Neural cell (in vitro differentiated cells): ENCODE results near the gene FARP1. TPM values are rescaled to one million over a fixed set of nuclear protein-coding genes. Genes with fewer than 3 reads are reported as not detected.

ENCODE experiments used
- H2AFZ ChIP-seq: fragments of 200-600, 300-800 bp; sonication (generic), shearing (Covaris generic); 2 replicates; pipeline ENCODE4 v1.6.0; 2014; ENCODE audit warnings: low read depth, mild to moderate bottlenecking, antibody characterized with exemption, low read length, moderate library complexity
- H3F3A ChIP-seq: fragments of 200-600 bp; shearing (Covaris generic); 2 replicates; pipeline ENCODE4 v1.6.1; 2016; ENCODE audit warnings: mild to moderate bottlenecking, moderate library complexity, mixed read lengths, antibody characterized with exemption, low read length; ENCODE audit not compliant: insufficient read depth, poor library complexity, severe bottlenecking
- H3K27ac ChIP-seq: fragments of 200-600, 300-800 bp; sonication (generic), shearing (Covaris generic); 2 replicates; pipeline ENCODE4 v1.5.1; 2014; ENCODE audit warnings: mild to moderate bottlenecking, low read length, moderate library complexity
- H3K27me3 ChIP-seq: fragments of 300-800, 200-600 bp; sonication (generic), shearing (Covaris generic); 2 replicates; pipeline ENCODE4 v1.6.0; 2014; ENCODE audit warnings: mild to moderate bottlenecking, low read depth, low read length, moderate library complexity; ENCODE audit not compliant: insufficient read depth
- H3K36me3 ChIP-seq: fragments of 300-800, 200-600 bp; sonication (generic), shearing (Covaris generic); 2 replicates; pipeline ENCODE4 v1.5.1; 2014; ENCODE audit warnings: mild to moderate bottlenecking, antibody characterized with exemption, low read length, moderate library complexity; ENCODE audit not compliant: insufficient read depth
- H3K4me2 ChIP-seq: fragments of 300-800, 200-600 bp; sonication (generic), shearing (Covaris generic); 2 replicates; pipeline ENCODE4 v1.6.0; 2014; ENCODE audit warnings: mild to moderate bottlenecking, low read length
- H3K4me3 ChIP-seq: fragments of 300-800, 200-600 bp; sonication (generic), shearing (Covaris generic); 2 replicates; pipeline ENCODE4 v1.5.1; 2014; ENCODE audit warnings: mild to moderate bottlenecking, low read length, moderate library complexity
- H3K79me2 ChIP-seq: fragments of 200-600 bp; shearing (Covaris generic); replicated peaks from 2 replicates; pipeline ENCODE4 v1.6.0; 2014; ENCODE audit warnings: mild to moderate bottlenecking, low read length, moderate library complexity; ENCODE audit not compliant: insufficient read depth
- H3K9ac ChIP-seq: fragments of 300-800, 200-600 bp; sonication (generic), shearing (Covaris generic); 2 replicates; pipeline ENCODE4 v1.6.1; 2016; ENCODE audit warnings: mild to moderate bottlenecking, low read length, mixed read lengths
- H3K9me2 ChIP-seq: fragments of 200-600 bp; shearing (Covaris generic); 2 replicates; pipeline ENCODE4 v1.6.1; 2016; ENCODE audit warnings: mild to moderate bottlenecking, low read length, mixed read lengths; ENCODE audit not compliant: insufficient read depth
- H3K9me3 ChIP-seq: fragments of 200-600, 300-800 bp; sonication (generic), shearing (Covaris generic); 2 replicates; pipeline ENCODE4 v1.6.1; 2016; ENCODE audit warnings: mild to moderate bottlenecking, mixed run types, low read length, moderate library complexity, mixed read lengths
- H4K20me1 ChIP-seq: fragments of 200-600 bp; shearing (Covaris generic); 2 replicates; pipeline ENCODE4 v1.6.1; 2016; ENCODE audit warnings: mild to moderate bottlenecking, mixed run types; ENCODE audit not compliant: insufficient read depth
- CTCF ChIP-seq: fragments of 450-650 bp; IDR thresholded peaks from 2 replicates; pipeline ENCODE4 v1.5.1; 2014; ENCODE audit warnings: antibody characterized with exemption, mild to moderate bottlenecking, moderate library complexity; ENCODE audit not compliant: poor library complexity, severe bottlenecking
- EP300 ChIP-seq: fragments of 450-650 bp; conservative IDR thresholded peaks from 2 replicates; pipeline ENCODE4 v1.6.1; 2014; ENCODE audit warnings: antibody characterized with exemption, mild to moderate bottlenecking, moderate library complexity; ENCODE audit not compliant: poor library complexity, severe bottlenecking
- EZH2 ChIP-seq: fragments of 200-600, 300-800 bp; shearing (Covaris generic), sonication (generic); IDR thresholded peaks from 2 replicates; pipeline ENCODE4 v1.6.1; 2014; ENCODE audit warnings: antibody characterized with exemption, low read length, borderline replicate concordance, mild to moderate bottlenecking; ENCODE audit not compliant: insufficient read depth, poor library complexity, severe bottlenecking
- MXI1 ChIP-seq: fragments of 450-650 bp; conservative IDR thresholded peaks from 2 replicates; pipeline ENCODE4 v1.6.1; 2014; ENCODE audit warnings: antibody characterized with exemption, mild to moderate bottlenecking; ENCODE audit not compliant: poor library complexity, severe bottlenecking
- POLR2AphosphoS5 ChIP-seq: IDR thresholded peaks from 2 replicates; pipeline ENCODE4 v1.6.1; 2012
- RAD21 ChIP-seq: fragments of 450-650 bp; conservative IDR thresholded peaks from 2 replicates; pipeline ENCODE4 v1.6.1; 2014; ENCODE audit warnings: antibody characterized with exemption, mild to moderate bottlenecking, moderate library complexity
- REST ChIP-seq: IDR thresholded peaks from 2 replicates; pipeline ENCODE4 v1.6.1; 2012; ENCODE audit warnings: borderline replicate concordance
- SMC3 ChIP-seq: fragments of 450-650 bp; conservative IDR thresholded peaks from 2 replicates; pipeline ENCODE4 v1.6.1; 2014; ENCODE audit warnings: antibody characterized with exemption, mild to moderate bottlenecking, moderate library complexity; ENCODE audit not compliant: poor library complexity
- TAF1 ChIP-seq: IDR thresholded peaks from 2 replicates; pipeline ENCODE4 v1.6.1; 2012; ENCODE audit warnings: low read depth
- polyA plus RNA-seq: library from polyadenylated mRNA; depleted of rRNA; stranded (reverse); fragments of >200 nt; gene quantifications from 2 replicates; pipeline ENCODE4 v1.2.3, GENCODE V29; 2014

The FARP1 gene
- polyA plus RNA-seq, 1 donor from 2014 or later = 19.7 TPM

DNA sequence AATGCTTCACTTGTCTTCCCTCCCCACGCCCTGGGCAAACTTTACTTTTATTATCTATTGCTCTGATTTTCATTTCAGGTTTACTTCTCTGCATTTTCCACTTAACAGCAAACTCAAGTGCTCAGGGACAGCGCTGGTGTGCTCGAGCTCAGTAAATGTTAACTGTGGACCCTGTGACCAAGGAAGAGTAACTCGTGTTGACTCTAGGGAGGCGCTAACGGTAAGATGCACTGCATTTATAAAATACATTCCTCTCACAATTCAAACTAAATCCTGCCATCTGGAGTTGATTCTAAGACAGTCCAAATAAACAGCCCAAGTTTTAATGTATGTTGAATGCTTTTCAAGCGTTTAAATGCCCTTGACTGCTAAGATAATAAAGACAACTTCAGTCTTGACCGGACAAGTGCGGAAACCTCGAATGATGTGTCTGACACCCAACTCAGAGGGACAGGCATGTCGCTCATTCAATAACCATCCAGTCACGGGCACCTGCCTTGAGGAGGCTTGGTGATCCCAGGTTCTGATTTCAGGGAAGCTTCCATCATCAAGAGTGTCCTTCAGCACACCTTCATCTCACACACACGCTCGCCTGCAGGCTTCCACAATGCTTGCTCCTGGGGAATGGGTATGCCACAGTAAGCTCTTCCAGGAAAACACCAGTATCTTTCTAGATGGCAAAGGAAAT is 340.9 kb downstream of the FARP1 start:
- no peak overlapping the region for H3K4me3 ChIP-seq
- no peaks in the 10 kb centered on the region for H3F3A ChIP-seq
- no peak overlapping the region for H3K4me2 ChIP-seq
- TF ChIP-seq CTCF = no peak
- TF ChIP-seq SMC3 = no peak
- no peak for TF ChIP-seq RAD21
- TF ChIP-seq TAF1 = no peak
- no peak for TF ChIP-seq MXI1
- TF ChIP-seq POLR2AphosphoS5 = no peak
- TF ChIP-seq REST = no peak
- TF ChIP-seq EP300 = no peak
- no peak for TF ChIP-seq EZH2
- no peak overlapping the region for H3K9ac ChIP-seq
- H3K79me2 ChIP-seq = peaks cover 2% of the 10 kb centered on the region
- H3K9me3 ChIP-seq = no peaks in the 10 kb centered on the region
- H3K27me3 ChIP-seq = no peaks in the 10 kb centered on the region
- H3K9me2 ChIP-seq = no peaks in the 10 kb centered on the region
- H3K36me3 ChIP-seq = no peaks in the 10 kb centered on the region
- no peak overlapping the region for H2AFZ ChIP-seq
- no peaks in the 10 kb centered on the region for H4K20me1 ChIP-seq
- H3K27ac ChIP-seq = no peak overlapping the region

DNA sequence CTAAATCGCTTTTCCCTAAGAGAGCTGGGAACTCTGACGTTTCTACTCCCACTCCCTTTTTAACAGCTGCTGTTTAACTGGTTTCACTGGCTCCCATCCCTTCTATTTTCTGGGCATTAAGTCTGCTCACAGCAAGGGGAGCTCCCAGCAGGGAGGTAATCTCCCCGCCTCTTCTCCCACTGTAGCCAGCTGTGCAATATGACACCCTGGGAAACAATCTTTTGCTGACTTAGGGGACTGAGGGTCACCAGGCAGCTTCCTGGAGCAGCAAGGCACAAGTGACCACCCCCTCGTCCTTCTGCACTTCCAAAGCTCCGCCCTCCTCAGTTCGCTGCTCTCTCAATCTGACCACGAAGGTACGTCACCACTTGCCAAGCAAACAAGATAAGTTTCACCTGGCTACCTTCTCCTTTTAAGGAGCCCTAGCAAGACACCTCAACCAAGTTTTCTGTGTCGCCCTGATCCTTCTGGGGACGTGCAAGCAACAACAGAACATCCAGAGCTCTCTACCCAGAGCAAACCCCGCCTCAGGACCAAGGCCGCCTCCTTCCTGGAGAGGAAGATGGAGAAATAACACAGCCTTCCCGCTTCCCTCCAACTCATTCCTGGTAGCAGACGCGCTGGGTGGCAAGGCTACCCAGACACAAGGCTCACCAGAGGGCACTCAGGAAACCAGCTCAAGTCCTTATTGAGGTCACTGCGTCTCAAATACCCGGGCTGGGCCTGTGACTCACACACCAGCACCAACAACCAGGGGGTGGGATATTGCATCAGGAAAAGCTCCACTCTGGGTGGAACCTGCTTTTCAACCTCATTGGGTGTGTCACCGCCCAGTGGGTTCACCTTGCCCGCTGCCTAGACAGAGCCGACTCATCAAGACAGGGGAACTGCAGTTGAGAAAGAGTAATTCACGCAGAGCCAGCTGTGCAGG is 341.7 kb downstream of the FARP1 start:
- H3K9me2 ChIP-seq = no peaks in the 10 kb centered on the region
- TF ChIP-seq CTCF (no peak), EZH2 (no peak), RAD21 (no peak), POLR2AphosphoS5 (no peak), MXI1 (no peak), SMC3 (no peak), REST (no peak), TAF1 (no peak), EP300 (no peak)
- H3K4me3 ChIP-seq = no peak overlapping the region
- H3K27ac ChIP-seq = no peak overlapping the region
- H3K9me3 ChIP-seq = no peaks in the 10 kb centered on the region
- H4K20me1 ChIP-seq = no peaks in the 10 kb centered on the region
- H3K79me2 ChIP-seq = peaks cover 8% of the 10 kb centered on the region
- no peaks in the 10 kb centered on the region for H3K36me3 ChIP-seq
- H3K9ac ChIP-seq = no peak overlapping the region
- H2AFZ ChIP-seq = no peak overlapping the region
- H3K4me2 ChIP-seq = no peak overlapping the region
- H3K27me3 ChIP-seq = no peaks in the 10 kb centered on the region
- no peaks in the 10 kb centered on the region for H3F3A ChIP-seq
